Calu3 (cell line): Measurements from ENCODE around the gene BSND. TPM values are rescaled to one million over a fixed set of nuclear protein-coding genes. Genes with fewer than 3 reads are reported as not detected.

Experiments
- total RNA-seq: library from RNA; stranded (reverse); gene quantifications from 2 replicates; pipeline ENCODE4 v1.2.3, GENCODE V29; 2022

Gene BSND
- total RNA-seq, 1 experiment from 2014 or later = not detected

Other genes with a start within 250 kb of the BSND start
- gene PARS2, start 234.4 kb upstream of the BSND start, total RNA-seq = 9.0 and 10.0 TPM in 2 replicates
- 17.2 and 17.4 TPM in 2 replicates for gene TTC22, start 197.6 kb upstream of the BSND start, total RNA-seq
- gene DHCR24, start 111.7 kb upstream of the BSND start, total RNA-seq = 448 and 469 TPM in 2 replicates
- 0.45 TPM in 1 of 2 replicates, not detected in the other for gene TMEM61, start 18.3 kb upstream of the BSND start, total RNA-seq
- 31.8 and 41.6 TPM in 2 replicates for gene PCSK9, start 40.6 kb downstream of the BSND start, total RNA-seq
- 40.3 and 45.3 TPM in 2 replicates for gene USP24, start 216.4 kb downstream of the BSND start, total RNA-seq